Tibial nerve (tissue), 4 donors: ENCODE measurements around the gene RCVRN. TPM values are rescaled to one million over a fixed set of nuclear protein-coding genes. Genes with fewer than 3 reads are reported as not detected.

Experiments used
- DNase-seq, 2 donors: peaks; one replicate each; pipeline ENCODE4 v3.0.0-alpha.2; 2019; ENCODE audit warnings: low spot score in 2 of 2
- H3K27ac ChIP-seq, 4 donors: fragments of 200-600 bp; sonication (generic) in 3 of 4; one replicate each; pipeline ENCODE4 v1.5.1; 2017 to 2019; ENCODE audit warnings: mild to moderate bottlenecking in 1 of 4
- H3K27me3 ChIP-seq, 2 donors: fragments of 200-600 bp; sonication (generic) in 1 of 2; one replicate each; pipeline versions ENCODE4 v1.5.1 to v1.6.0; 2017 to 2019
- H3K36me3 ChIP-seq, 3 donors: fragments of 200-600 bp; sonication (generic); one replicate each; pipeline ENCODE4 v1.5.1; 2018 to 2019
- H3K4me1 ChIP-seq, 4 donors: fragments of 200-600 bp; sonication (generic) in 3 of 4; one replicate each; pipeline ENCODE4 v1.5.1; 2017 to 2019
- H3K4me3 ChIP-seq, 4 donors: fragments of 200-600 bp; sonication (generic) in 3 of 4; one replicate each; pipeline ENCODE4 v1.5.1; 2017 to 2019; ENCODE audit warnings: mild to moderate bottlenecking in 1 of 4, moderate library complexity in 1 of 4
- H3K9me3 ChIP-seq, 4 donors: fragments of 200-600 bp; sonication (generic) in 3 of 4; one replicate each; pipeline ENCODE4 v1.5.1; 2017 to 2019
- CTCF ChIP-seq, 5 experiments: fragments of 200-600 bp in 3 of 5; fragments of 450-650 bp in 2 of 5; sonication (generic) in 3 of 5; IDR thresholded peaks; one replicate each; pipeline ENCODE4 v1.5.1; 2016 to 2019; ENCODE audit warnings: antibody characterized with exemption in 5 of 5, mild to moderate bottlenecking in 3 of 5, moderate library complexity in 2 of 5
- EP300 ChIP-seq, 2 donors: sonication (generic); formaldehyde crosslinking; IDR thresholded peaks; one replicate each; pipeline ENCODE4 v1.6.1; 2017; ENCODE audit warnings: antibody characterized with exemption in 2 of 2, mild to moderate bottlenecking in 1 of 2
- POLR2A ChIP-seq, 2 donors: fragments of 450-650 bp; IDR thresholded peaks; one replicate each; pipeline ENCODE4 v1.6.1; 2017; ENCODE audit warnings: antibody characterized with exemption in 2 of 2, mild to moderate bottlenecking in 2 of 2, moderate library complexity in 2 of 2
- WGBS, 2 donors: methylation state at CpG; one replicate each; pipeline ENCODE4 v1.1.5; 2018; 5-methylcytosine and 5-hydroxymethylcytosine counted together
- total RNA-seq, 4 donors: library from RNA; depleted of rRNA; stranded (reverse); fragments of >200 nt; gene quantifications; one replicate each; pipeline ENCODE4 v1.1.0, GENCODE V29; 2016

RCVRN gene
- total RNA-seq, 4 donors from 2014 or later = not detected

- H3K4me1 ChIP-seq = peaks cover 0 to 13% (median 2%) of the 10 kb centered on the region in 4 donors
- TF ChIP-seq CTCF (IDR thresholded peaks at IDR 0.05) (no peak), EP300 (IDR thresholded peaks at IDR 0.05) (no peak), POLR2A (IDR thresholded peaks at IDR 0.05) (no peak)
- no peaks in the 10 kb centered on the region for H3K27me3 ChIP-seq
- 67 to 82% methylated on average over 3 of the region's 3 CpGs for WGBS, 2 donors
- no peak for DNase-seq
- no peaks in the 10 kb centered on the region for H3K36me3 ChIP-seq
- H3K27ac ChIP-seq = no peak overlapping the region
- no peak overlapping the region for H3K4me3 ChIP-seq
- H3K9me3 ChIP-seq = peaks cover 0 to 15% (median 6%) of the 10 kb centered on the region in 4 donors
These were observed 26.7 kb downstream of the RCVRN start for GRCh38 chr17:9878356-9878755.

- WGBS, 2 donors = 5 to 12% methylated on average over 3 of the region's 3 CpGs
- TF ChIP-seq CTCF (IDR thresholded peaks at IDR 0.05) (no peak), EP300 (IDR thresholded peaks at IDR 0.05) (peak in 1 of 2 donors; percentile 26)
- Histone ChIP-seq H3K27me3 (no peaks in the 10 kb centered on the region), H3K27ac (peak overlapping the region in 2 of 4 donors; percentile 6 to 50), H3K9me3 (no peaks in the 10 kb centered on the region), H3K36me3 (no peaks in the 10 kb centered on the region), H3K4me1 (peaks cover 0 to 13% (median 2%) of the 10 kb centered on the region in 4 donors), H3K4me3 (no peak overlapping the region)
- no peak for DNase-seq
These were observed 29.6 kb downstream of the RCVRN start for GRCh38 chr17:9875441-9875840.

- H3K4me3 ChIP-seq = no peak overlapping the region
- no peak overlapping the region for H3K27ac ChIP-seq
- H3K4me1 ChIP-seq = peaks cover 0 to 13% (median 2%) of the 10 kb centered on the region in 4 donors
- no peaks in the 10 kb centered on the region for H3K9me3 ChIP-seq
- H3K36me3 ChIP-seq = no peaks in the 10 kb centered on the region
- no peak for DNase-seq
- WGBS, 2 donors = 79 to 91% methylated on average over 3 of the region's 3 CpGs
- H3K27me3 ChIP-seq = no peaks in the 10 kb centered on the region
- TF ChIP-seq POLR2A (IDR thresholded peaks at IDR 0.05) (no peak), CTCF (IDR thresholded peaks at IDR 0.05) (no peak), EP300 (IDR thresholded peaks at IDR 0.05) (no peak)
These were observed 30.3 kb downstream of the RCVRN start for GRCh38 chr17:9874722-9875121.

- TF ChIP-seq POLR2A (IDR thresholded peaks at IDR 0.05) (no peak), CTCF (IDR thresholded peaks at IDR 0.05) (no peak), EP300 (IDR thresholded peaks at IDR 0.05) (no peak)
- Histone ChIP-seq H3K4me1 (peaks cover 0 to 13% (median 2%) of the 10 kb centered on the region in 4 donors), H3K9me3 (no peaks in the 10 kb centered on the region), H3K36me3 (no peaks in the 10 kb centered on the region), H3K27ac (no peak overlapping the region), H3K27me3 (no peaks in the 10 kb centered on the region), H3K4me3 (no peak overlapping the region)
- 64 to 85% methylated on average over 6 of the region's 6 CpGs for WGBS, 2 donors
- DNase-seq = no peak
These were observed 32.2 kb downstream of the RCVRN start for GRCh38 chr17:9872852-9873251.

- Histone ChIP-seq H3K36me3 (no peaks in the 10 kb centered on the region), H3K4me3 (no peak overlapping the region), H3K4me1 (no peaks in the 10 kb centered on the region), H3K27ac (no peak overlapping the region), H3K9me3 (peaks cover 0 to 21% (median 0%) of the 10 kb centered on the region in 4 donors), H3K27me3 (no peaks in the 10 kb centered on the region)
- TF ChIP-seq EP300 (IDR thresholded peaks at IDR 0.05) (no peak), CTCF (IDR thresholded peaks at IDR 0.05) (no peak), POLR2A (IDR thresholded peaks at IDR 0.05) (no peak)
- no peak for DNase-seq
- WGBS, 2 donors = 46 to 72% methylated on average over 3 of the region's 3 CpGs
These were observed 36.5 kb downstream of the RCVRN start for GRCh38 chr17:9868552-9868951.
